Measurements from ENCODE around the gene AP5B1. TPM values are rescaled to one million over a fixed set of nuclear protein-coding genes. Genes with fewer than 3 reads are reported as not detected.
"Not testable (repeated sequence)": the region's sequence is repeated elsewhere in the genome, so short reads cannot be mapped to it uniquely, and the experiment has no call there.

AP5B1 gene
- total RNA-seq, 2 donors from 2014 or later = 26.3 to 38.4 TPM

GRCh38 chr11:65776196-65776595 is 4.6 kb downstream of the AP5B1 start:
- no peaks in the 10 kb centered on the region for H3K9me3 ChIP-seq
- TF ChIP-seq, protein P1, sequence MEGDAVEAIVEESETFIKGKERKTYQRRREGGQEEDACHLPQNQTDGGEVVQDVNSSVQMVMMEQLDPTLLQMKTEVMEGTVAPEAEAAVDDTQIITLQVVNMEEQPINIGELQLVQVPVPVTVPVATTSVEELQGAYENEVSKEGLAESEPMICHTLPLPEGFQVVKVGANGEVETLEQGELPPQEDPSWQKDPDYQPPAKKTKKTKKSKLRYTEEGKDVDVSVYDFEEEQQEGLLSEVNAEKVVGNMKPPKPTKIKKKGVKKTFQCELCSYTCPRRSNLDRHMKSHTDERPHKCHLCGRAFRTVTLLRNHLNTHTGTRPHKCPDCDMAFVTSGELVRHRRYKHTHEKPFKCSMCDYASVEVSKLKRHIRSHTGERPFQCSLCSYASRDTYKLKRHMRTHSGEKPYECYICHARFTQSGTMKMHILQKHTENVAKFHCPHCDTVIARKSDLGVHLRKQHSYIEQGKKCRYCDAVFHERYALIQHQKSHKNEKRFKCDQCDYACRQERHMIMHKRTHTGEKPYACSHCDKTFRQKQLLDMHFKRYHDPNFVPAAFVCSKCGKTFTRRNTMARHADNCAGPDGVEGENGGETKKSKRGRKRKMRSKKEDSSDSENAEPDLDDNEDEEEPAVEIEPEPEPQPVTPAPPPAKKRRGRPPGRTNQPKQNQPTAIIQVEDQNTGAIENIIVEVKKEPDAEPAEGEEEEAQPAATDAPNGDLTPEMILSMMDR (IDR thresholded peaks at IDR 0.05) = no peak
- peaks cover 8 to 15% of the 10 kb centered on the region in 2 donors for H3K4me1 ChIP-seq (ENCODE audit: control insufficient read depth in 1 of 2, low read depth in 2 of 2)
- DNase-seq (ENCODE audit: low spot score) (no peak), ATAC-seq (ENCODE audit: insufficient number of reproducible peaks, low FRiP score, low read depth) (no peak)
- H3K27ac ChIP-seq = no peak overlapping the region
- peaks cover 20% of the 10 kb centered on the region for H3K36me3 ChIP-seq
- H3K27me3 ChIP-seq (replicated peaks; ENCODE audit: insufficient read depth) = no peaks in the 10 kb centered on the region
- H3K4me3 ChIP-seq = no peak overlapping the region

- TF ChIP-seq, protein P1 (IDR thresholded peaks at IDR 0.05) = no peak
- Histone ChIP-seq H3K9me3 (no peaks in the 10 kb centered on the region), H3K36me3 (peaks cover 20% of the 10 kb centered on the region), H3K4me3 (no peak overlapping the region), H3K27me3 (replicated peaks; ENCODE audit: insufficient read depth) (no peaks in the 10 kb centered on the region), H3K4me1 (ENCODE audit: control insufficient read depth in 1 of 2, low read depth in 2 of 2) (peaks cover 7 to 11% of the 10 kb centered on the region in 2 donors), H3K27ac (no peak overlapping the region)
- no peak for DNase-seq (ENCODE audit: low spot score)
- no peak for ATAC-seq (ENCODE audit: insufficient number of reproducible peaks, low FRiP score, low read depth)
These were observed 6.1 kb downstream of the AP5B1 start for GRCh38 chr11:65774525-65775306.

- H3K27ac ChIP-seq = no peak overlapping the region
- TF ChIP-seq, protein P1 (IDR thresholded peaks at IDR 0.05) = no peak
- H3K27me3 ChIP-seq (replicated peaks; ENCODE audit: insufficient read depth) = no peaks in the 10 kb centered on the region
- no peak for DNase-seq (ENCODE audit: low spot score)
- no peaks in the 10 kb centered on the region for H3K9me3 ChIP-seq
- peaks cover 20% of the 10 kb centered on the region for H3K36me3 ChIP-seq
- H3K4me1 ChIP-seq (ENCODE audit: control insufficient read depth in 1 of 2, low read depth in 2 of 2) = peaks cover 3% of the 10 kb centered on the region in 2 donors
- no peak for ATAC-seq (ENCODE audit: insufficient number of reproducible peaks, low FRiP score, low read depth)
- H3K4me3 ChIP-seq = no peak overlapping the region
These were observed 6.9 kb downstream of the AP5B1 start for GRCh38 chr11:65773784-65774411.

DNA sequence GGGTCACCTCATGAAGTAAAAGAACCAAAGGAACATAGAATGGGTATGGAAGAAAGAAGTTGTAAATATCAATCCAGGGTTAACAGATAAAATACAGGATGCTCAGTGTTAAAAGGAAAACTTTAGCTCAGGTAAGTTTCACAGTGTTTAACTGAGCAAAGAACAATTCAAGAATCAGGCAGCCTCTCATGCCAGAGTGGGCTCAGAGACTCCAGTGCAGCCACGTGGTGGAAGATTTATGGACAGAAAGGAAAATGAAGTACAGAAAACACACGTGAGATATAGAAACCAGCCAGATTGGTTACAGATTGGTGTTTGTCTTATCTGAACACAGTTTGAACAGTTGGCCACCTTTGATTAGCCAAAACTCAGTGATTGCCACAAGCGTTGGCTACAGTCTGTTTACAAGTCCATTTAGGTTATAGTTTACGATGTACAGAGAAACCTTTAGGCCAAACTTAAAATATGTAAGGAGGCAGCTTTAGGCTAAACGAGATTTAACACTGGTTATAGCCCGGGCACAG is 9.1 kb downstream of the AP5B1 start:
- no peak for DNase-seq (ENCODE audit: low spot score)
- TF ChIP-seq, protein P1 (IDR thresholded peaks at IDR 0.05) = no peak
- Histone ChIP-seq H3K9me3 (no peaks in the 10 kb centered on the region), H3K4me3 (no peak overlapping the region), H3K4me1 (ENCODE audit: control insufficient read depth in 1 of 2, low read depth in 2 of 2) (peaks cover 0 to 3% of the 10 kb centered on the region in 2 donors), H3K27ac (no peak overlapping the region), H3K36me3 (peaks cover 2% of the 10 kb centered on the region), H3K27me3 (replicated peaks; ENCODE audit: insufficient read depth) (no peaks in the 10 kb centered on the region)
- ATAC-seq (ENCODE audit: insufficient number of reproducible peaks, low FRiP score, low read depth) = no peak

GRCh38 chr11:65770951-65771567 is 9.7 kb downstream of the AP5B1 start:
- H3K27ac ChIP-seq = no peak overlapping the region
- TF ChIP-seq, protein P1 (IDR thresholded peaks at IDR 0.05) = no peak
- no peaks in the 10 kb centered on the region for H3K36me3 ChIP-seq
- ATAC-seq (ENCODE audit: insufficient number of reproducible peaks, low FRiP score, low read depth) (no peak), DNase-seq (ENCODE audit: low spot score) (no peak)
- H3K27me3 ChIP-seq (replicated peaks; ENCODE audit: insufficient read depth) = no peaks in the 10 kb centered on the region
- no peak overlapping the region for H3K4me3 ChIP-seq
- no peaks in the 10 kb centered on the region for H3K9me3 ChIP-seq
- peaks cover 0 to 3% of the 10 kb centered on the region in 2 donors for H3K4me1 ChIP-seq (ENCODE audit: control insufficient read depth in 1 of 2, low read depth in 2 of 2)

- ATAC-seq (ENCODE audit: insufficient number of reproducible peaks, low FRiP score, low read depth); H3K9me3 ChIP-seq; DNase-seq (ENCODE audit: low spot score): not testable (repeated sequence)
These were observed 13.0 kb downstream of the AP5B1 start for GRCh38 chr11:65767806-65768205.

More at GRCh38 chr11:65767806-65768205, 13.0 kb downstream of the AP5B1 start:
- not testable (repeated sequence) for H3K27ac ChIP-seq; H3K27me3 ChIP-seq (replicated peaks; ENCODE audit: insufficient read depth); H3K36me3 ChIP-seq; H3K4me1 ChIP-seq (ENCODE audit: control insufficient read depth in 1 of 2, low read depth in 2 of 2); H3K4me3 ChIP-seq

Data from thoracic aorta (tissue), 2 donors.